Adrenal gland (tissue), 12 donors: Measurements from ENCODE around the gene MOK. TPM values are rescaled to one million over a fixed set of nuclear protein-coding genes. Genes with fewer than 3 reads are reported as not detected.

Source experiments
- DNase-seq, 7 donors: peaks; one replicate each; pipeline ENCODE4 v3.0.0-alpha.2; 2019 to 2020
- H3K27ac ChIP-seq, 5 donors: fragments of 200-600 bp; sonication (generic) in 4 of 5; 1 replicate in 3 of 5; 2 replicates in 2 of 5; pipeline versions ENCODE4 v1.5.1 to v1.8.0; 2016 to 2020; ENCODE audit warnings: mild to moderate bottlenecking in 1 of 5
- H3K27me3 ChIP-seq: fragments of 200-600 bp; 2 replicates; pipeline ENCODE4 v1.8.0; 2021
- H3K36me3 ChIP-seq, 2 donors: fragments of 200-600 bp; replicated peaks in 1 of 2; 1 replicate in 1 of 2; 2 replicates in 1 of 2; pipeline versions ENCODE4 v1.5.1 to v1.8.0; 2018 to 2022
- H3K4me1 ChIP-seq, 2 donors: fragments of 200-600 bp; replicated peaks in 1 of 2; 1 replicate in 1 of 2; 2 replicates in 1 of 2; pipeline versions ENCODE4 v1.5.1 to v1.8.0; 2018 to 2021
- H3K4me3 ChIP-seq, 4 donors: fragments of 200-600 bp; sonication (generic) in 3 of 4; one replicate each; pipeline ENCODE4 v1.5.1; 2016 to 2018
- H3K9me3 ChIP-seq, 3 donors: fragments of 200-600 bp; sonication (generic) in 1 of 3; replicated peaks in 1 of 3; 1 replicate in 2 of 3; 2 replicates in 1 of 3; pipeline versions ENCODE4 v1.5.1 to v1.8.0; 2016 to 2021
- CTCF ChIP-seq, 6 experiments: fragments of 450-650 bp in 4 of 6; fragments of 200-600 bp in 2 of 6; sonication (generic) in 1 of 6; IDR thresholded peaks; 1 replicate in 5 of 6; 2 replicates in 1 of 6; pipeline versions ENCODE4 v1.5.1 to v1.8.0; 2016 to 2021; ENCODE audit warnings: antibody characterized with exemption in 6 of 6, mild to moderate bottlenecking in 2 of 6, moderate library complexity in 1 of 6
- POLR2A ChIP-seq, 2 donors: fragments of 450-650 bp; IDR thresholded peaks; one replicate each; pipeline ENCODE4 v1.6.1; 2017; ENCODE audit warnings: antibody characterized with exemption in 2 of 2, mild to moderate bottlenecking in 2 of 2, moderate library complexity in 1 of 2
- WGBS, 4 donors: extraction: QIAGEN DNeasy Blood & Tissue Kit in 2 of 4; methylation state at CpG; one replicate each; pipeline versions ENCODE4 v1.1.5 to v1.1.7; 2013 to 2017; 5-methylcytosine and 5-hydroxymethylcytosine counted together
- intact Hi-C, 2 donors: fragments of 100-400 bp; cut with DNase I; formaldehyde crosslinking; loops; one replicate each; pipeline versions ENCODE4 v1.14.1 to v1.15.0; 2022 to 2023
- polyA plus RNA-seq, 3 donors: library from polyadenylated mRNA; stranded (reverse); fragments of 200-250 nt in 2 of 3; fragments of 350-450 nt in 1 of 3; fragmentation: Illumina TruSeq in 1 of 3; extraction: RNeasy Lipid Tissue Mini Kit (QIAGEN cat#74804) in 1 of 3; gene quantifications; one replicate each; pipeline ENCODE4 v1.2.3, GENCODE V29; 2013 to 2014
- total RNA-seq, 9 donors: library from RNA; depleted of rRNA in 4 of 9; stranded (reverse); fragments of >200 nt in 4 of 9; fragments of 120-200 nt in 1 of 9; fragmentation: NEBNext Ultra II Directional in 1 of 9; extraction: Animal tissue kit (Norgen Biotek cat#: 25700) in 1 of 9; gene quantifications; one replicate each; pipeline versions ENCODE4 v1.1.0 to v1.2.4, GENCODE V29; 2013 to 2023
- donor health status: healthy with polysubstance abuse.
- donor health status: Bipolar disorder and iron deficiency.
- donor health status: DM: yes; HTN: yes; CAD: no.
- donor health status: DM: no; HTN: no; CAD: no.
- donor health status: DM: no; HTN: no; CAD: no.
- donor health status: DM: yes; HTN: yes; CAD: no.

MOK gene
- total and polyA plus RNA-seq, 12 donors = 10.1 to 54.4 (median 16.4) TPM

DNA sequence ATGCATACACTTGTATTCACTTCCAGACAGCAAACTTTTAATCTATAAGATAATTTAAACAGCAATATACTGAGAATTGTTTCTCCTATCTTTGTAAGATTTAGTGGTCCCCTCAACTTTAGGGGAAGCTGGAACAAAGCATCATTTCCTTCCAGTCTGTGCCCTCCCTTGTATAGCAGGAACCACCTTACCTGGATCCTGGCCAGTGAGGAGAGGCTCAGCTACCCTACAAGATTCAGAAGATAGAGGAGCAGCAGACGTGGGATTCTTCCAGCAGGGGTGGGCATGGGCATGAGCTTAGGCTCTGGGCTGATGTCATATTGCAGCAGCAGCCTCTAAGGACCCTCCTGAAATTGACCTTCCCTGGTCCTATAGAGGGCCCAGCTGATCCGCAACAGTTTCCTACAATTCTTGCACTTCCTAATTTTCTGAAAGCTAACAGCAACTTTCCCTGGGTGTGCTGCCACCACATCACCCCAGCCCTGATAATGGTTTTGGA, 21.3 kb downstream of the MOK start:
- WGBS, 4 donors = 67 to 88% (median 74%) methylated on average over 1 to 2 of the region's 2 CpGs
- no peaks in the 10 kb centered on the region for H3K9me3 ChIP-seq
- TF ChIP-seq CTCF (IDR thresholded peaks at IDR 0.05) (no peak), POLR2A (IDR thresholded peaks at IDR 0.05) (no peak)
- H3K36me3 ChIP-seq = no peaks in the 10 kb centered on the region
- no peak for DNase-seq
- no peak overlapping the region for H3K4me3 ChIP-seq
- no peak overlapping the region for H3K27ac ChIP-seq
- H3K27me3 ChIP-seq = no peaks in the 10 kb centered on the region
- intact Hi-C loops = no loop called here
- no peaks in the 10 kb centered on the region for H3K4me1 ChIP-seq

DNA sequence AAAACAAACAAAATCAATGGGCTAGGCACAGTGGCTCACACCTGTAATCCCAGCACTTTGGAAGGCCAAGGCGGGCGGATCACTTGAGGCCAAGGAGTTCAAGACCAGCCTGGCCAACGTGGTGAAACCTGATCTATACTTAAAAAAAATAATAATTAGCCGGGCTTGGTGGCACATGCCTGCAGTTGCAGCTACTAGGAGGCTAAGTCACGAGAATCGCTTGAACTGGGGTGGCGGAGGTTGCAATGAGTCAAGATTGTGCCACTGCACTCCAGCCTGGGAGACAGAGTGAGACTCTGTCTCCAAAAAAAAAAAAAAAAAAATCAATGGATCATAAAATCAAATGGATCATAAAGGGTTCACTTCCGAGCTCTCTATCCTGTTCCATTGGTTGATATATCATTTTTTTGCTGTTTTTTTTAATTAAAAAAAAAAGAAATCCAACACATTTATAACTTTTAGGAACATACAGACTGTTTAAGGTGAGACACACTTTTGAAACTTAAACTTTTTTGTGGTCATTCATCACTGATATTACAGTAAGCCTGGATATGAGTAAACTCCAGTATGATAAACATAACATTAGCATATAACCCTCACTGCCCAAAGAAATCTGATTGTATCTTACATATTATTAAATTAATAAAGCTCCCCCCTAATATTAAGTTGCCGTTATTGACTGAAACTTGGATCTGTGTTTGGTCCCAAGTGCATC, 22.1 kb downstream of the MOK start:
- 85 to 93% (median 91%) methylated on average over 9 of the region's 9 CpGs for WGBS, 4 donors
- intact Hi-C loops = no loop called here
- TF ChIP-seq POLR2A (IDR thresholded peaks at IDR 0.05) (no peak), CTCF (IDR thresholded peaks at IDR 0.05) (no peak)
- Histone ChIP-seq H3K4me1 (no peaks in the 10 kb centered on the region), H3K27ac (no peak overlapping the region), H3K27me3 (no peaks in the 10 kb centered on the region), H3K9me3 (no peaks in the 10 kb centered on the region), H3K36me3 (no peaks in the 10 kb centered on the region), H3K4me3 (no peak overlapping the region)
- no peak for DNase-seq

DNA sequence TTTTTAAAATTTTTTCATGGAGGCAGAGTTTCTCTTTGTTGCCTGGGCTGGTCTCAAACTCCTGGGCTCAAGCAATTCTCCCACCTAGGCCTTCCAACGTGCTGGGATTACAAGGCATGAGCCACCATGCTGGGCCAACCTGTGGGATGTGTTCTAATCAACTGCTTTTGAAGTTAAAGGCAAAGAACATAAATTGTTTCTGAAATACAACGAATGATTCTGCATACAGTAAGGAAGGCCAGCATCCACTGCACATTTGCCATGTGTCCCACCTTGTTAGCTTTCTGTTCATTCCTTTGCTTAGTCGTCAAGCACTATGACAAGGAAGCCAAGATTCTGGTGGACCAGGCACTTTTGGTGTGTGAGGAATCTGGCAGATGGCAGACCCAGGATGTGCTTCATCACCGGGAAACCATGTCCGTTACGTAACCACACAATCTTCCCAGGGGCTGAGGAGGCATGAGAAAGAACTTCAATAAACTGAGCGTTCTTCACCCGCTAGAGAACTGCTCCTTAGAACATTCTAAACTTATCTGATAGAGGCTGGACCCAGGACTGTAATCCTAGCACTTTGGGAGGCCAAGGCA, 24.5 kb downstream of the MOK start:
- no peaks in the 10 kb centered on the region for H3K36me3 ChIP-seq
- TF ChIP-seq CTCF (IDR thresholded peaks at IDR 0.05) (no peak), POLR2A (IDR thresholded peaks at IDR 0.05) (no peak)
- H3K4me3 ChIP-seq = no peak overlapping the region
- no peaks in the 10 kb centered on the region for H3K9me3 ChIP-seq
- peak in 1 of 7 donors; percentile 34 for DNase-seq
- WGBS, 4 donors = 89 to 94% (median 90%) methylated on average over 8 of the region's 8 CpGs
- H3K4me1 ChIP-seq = no peaks in the 10 kb centered on the region
- H3K27me3 ChIP-seq = no peaks in the 10 kb centered on the region
- peak overlapping the region in 1 of 5 donors; percentile 65 for H3K27ac ChIP-seq
- intact Hi-C loops = no loop called here

GRCh38 chr14:102279688-102280348, 25.1 kb downstream of the MOK start:
- 68 to 91% (median 74%) methylated on average over 8 of the region's 8 CpGs for WGBS, 4 donors
- Histone ChIP-seq H3K9me3 (no peaks in the 10 kb centered on the region), H3K4me1 (no peaks in the 10 kb centered on the region), H3K4me3 (no peak overlapping the region), H3K27ac (peak overlapping the region in 2 of 5 donors; percentile 29 to 65), H3K36me3 (no peaks in the 10 kb centered on the region), H3K27me3 (no peaks in the 10 kb centered on the region)
- intact Hi-C loops = no loop called here
- no peak for TF ChIP-seq POLR2A (IDR thresholded peaks at IDR 0.05)
- TF ChIP-seq CTCF (IDR thresholded peaks at IDR 0.05) = no peak
- peak in 6 of 7 donors; percentile 27 to 77 (median 44) for DNase-seq
